ENCODE results near the gene MAPK6.

The MAPK6 gene

GRCh38 chr15:52113235-52113634 lies 94.2 kb downstream of the MAPK6 start:
- Histone ChIP-seq H3K36me3 (ENCODE audit: insufficient read depth, low read length) (no peaks in the 10 kb centered on the region), H3K4me2 (ENCODE audit: low read length) (no peak overlapping the region), H3K27me3 (ENCODE audit: control insufficient read depth, insufficient read depth, low read length) (peaks cover 17% of the 10 kb centered on the region), H3K9ac (ENCODE audit: low read depth, low read length) (no peak overlapping the region), H3K4me1 (ENCODE audit: control insufficient read depth, insufficient read depth, low read length) (peaks cover 16% of the 10 kb centered on the region), H3K9me3 (replicated peaks; ENCODE audit: low read length) (no peaks in the 10 kb centered on the region), H3K4me3 (ENCODE audit: low read length) (no peak overlapping the region)

GRCh38 chr15:52113708-52114107 lies 94.7 kb downstream of the MAPK6 start:
- H3K36me3 ChIP-seq (ENCODE audit: insufficient read depth, low read length): no peaks in the 10 kb centered on the region
- H3K4me3 ChIP-seq (ENCODE audit: low read length): no peak overlapping the region
- H3K9me3 ChIP-seq (replicated peaks; ENCODE audit: low read length): no peaks in the 10 kb centered on the region
- H3K4me1 ChIP-seq (ENCODE audit: control insufficient read depth, insufficient read depth, low read length): peaks cover 16% of the 10 kb centered on the region
- no peak overlapping the region for H3K9ac ChIP-seq (ENCODE audit: low read depth, low read length)
- peaks cover 17% of the 10 kb centered on the region for H3K27me3 ChIP-seq (ENCODE audit: control insufficient read depth, insufficient read depth, low read length)
- no peak overlapping the region for H3K4me2 ChIP-seq (ENCODE audit: low read length)

GRCh38 chr15:52114261-52115055 lies 95.4 kb downstream of the MAPK6 start:
- Histone ChIP-seq H3K9ac (ENCODE audit: low read depth, low read length) (no peak overlapping the region), H3K9me3 (replicated peaks; ENCODE audit: low read length) (no peaks in the 10 kb centered on the region), H3K36me3 (ENCODE audit: insufficient read depth, low read length) (no peaks in the 10 kb centered on the region), H3K4me2 (ENCODE audit: low read length) (no peak overlapping the region), H3K4me1 (ENCODE audit: control insufficient read depth, insufficient read depth, low read length) (peaks cover 16% of the 10 kb centered on the region), H3K4me3 (ENCODE audit: low read length) (no peak overlapping the region), H3K27me3 (ENCODE audit: control insufficient read depth, insufficient read depth, low read length) (peaks cover 16% of the 10 kb centered on the region)

- Histone ChIP-seq H3K4me1 (ENCODE audit: control insufficient read depth, insufficient read depth, low read length) (peaks cover 16% of the 10 kb centered on the region), H3K4me2 (ENCODE audit: low read length) (no peak overlapping the region), H3K36me3 (ENCODE audit: insufficient read depth, low read length) (no peaks in the 10 kb centered on the region), H3K4me3 (ENCODE audit: low read length) (no peak overlapping the region), H3K9ac (ENCODE audit: low read depth, low read length) (no peak overlapping the region), H3K27me3 (ENCODE audit: control insufficient read depth, insufficient read depth, low read length) (peaks cover 10% of the 10 kb centered on the region), H3K9me3 (replicated peaks; ENCODE audit: low read length) (no peaks in the 10 kb centered on the region)
These were observed 96.8 kb downstream of the MAPK6 start for GRCh38 chr15:52115598-52116427.

Measured in skeletal muscle satellite cell (primary cell).